ENCODE data around the gene ELF2.

- TF ChIP-seq, protein P1, sequence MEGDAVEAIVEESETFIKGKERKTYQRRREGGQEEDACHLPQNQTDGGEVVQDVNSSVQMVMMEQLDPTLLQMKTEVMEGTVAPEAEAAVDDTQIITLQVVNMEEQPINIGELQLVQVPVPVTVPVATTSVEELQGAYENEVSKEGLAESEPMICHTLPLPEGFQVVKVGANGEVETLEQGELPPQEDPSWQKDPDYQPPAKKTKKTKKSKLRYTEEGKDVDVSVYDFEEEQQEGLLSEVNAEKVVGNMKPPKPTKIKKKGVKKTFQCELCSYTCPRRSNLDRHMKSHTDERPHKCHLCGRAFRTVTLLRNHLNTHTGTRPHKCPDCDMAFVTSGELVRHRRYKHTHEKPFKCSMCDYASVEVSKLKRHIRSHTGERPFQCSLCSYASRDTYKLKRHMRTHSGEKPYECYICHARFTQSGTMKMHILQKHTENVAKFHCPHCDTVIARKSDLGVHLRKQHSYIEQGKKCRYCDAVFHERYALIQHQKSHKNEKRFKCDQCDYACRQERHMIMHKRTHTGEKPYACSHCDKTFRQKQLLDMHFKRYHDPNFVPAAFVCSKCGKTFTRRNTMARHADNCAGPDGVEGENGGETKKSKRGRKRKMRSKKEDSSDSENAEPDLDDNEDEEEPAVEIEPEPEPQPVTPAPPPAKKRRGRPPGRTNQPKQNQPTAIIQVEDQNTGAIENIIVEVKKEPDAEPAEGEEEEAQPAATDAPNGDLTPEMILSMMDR (IDR thresholded peaks at IDR 0.05; ENCODE audit: poor library complexity): no peak
- no peak for TF ChIP-seq EZH2 (IDR thresholded peaks at IDR 0.05; ENCODE audit: borderline replicate concordance)
Observed at GRCh38 chr4:139189972-139190371, 13.0 kb upstream of the ELF2 start.

Measured in hepatocyte (in vitro differentiated cells).